ENCODE measurements around the gene SETD3. TPM values are rescaled to one million over a fixed set of nuclear protein-coding genes. Genes with fewer than 3 reads are reported as not detected.

SETD3 gene
- total and polyA plus RNA-seq, 5 donors from 2014 or later = 26.5 to 38.1 (median 35.0) TPM

DNA sequence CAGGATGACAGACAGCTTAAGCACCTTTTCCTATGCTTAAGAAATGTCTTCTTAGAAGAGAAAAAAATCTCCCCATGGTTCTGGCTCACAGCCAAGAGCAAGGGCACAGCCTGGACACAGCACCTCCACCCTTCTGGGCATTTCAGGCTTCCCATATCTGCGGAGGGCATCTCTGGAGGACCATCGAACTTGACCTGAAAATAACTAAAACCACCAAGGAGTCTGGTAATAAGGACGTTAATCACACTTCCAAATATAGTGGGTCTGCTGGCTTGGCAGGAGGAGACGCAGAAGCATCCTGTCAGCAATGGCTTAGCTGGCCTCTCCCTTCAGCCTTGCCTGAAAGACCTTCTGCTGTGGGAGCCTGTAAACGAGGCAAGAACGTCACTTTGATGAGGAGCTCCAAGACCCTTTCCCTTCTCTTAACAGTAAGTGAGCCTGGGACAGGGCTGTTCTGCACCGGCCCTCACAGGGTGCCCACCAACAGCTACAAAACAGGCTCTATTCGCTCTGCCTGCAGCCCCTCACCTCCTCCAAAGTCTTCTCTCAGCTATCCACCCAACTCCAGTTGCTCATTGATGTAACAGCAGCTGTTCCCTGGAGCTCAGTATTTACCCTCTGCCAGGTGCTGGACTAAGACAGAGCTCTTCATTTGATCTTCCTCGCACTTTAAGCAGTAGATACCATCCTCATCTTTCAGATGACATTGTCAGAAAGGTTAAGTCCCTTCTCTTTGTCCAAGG lies 13.2 kb downstream of the SETD3 start:
- no peaks in the 10 kb centered on the region for H3K9me3 ChIP-seq (ENCODE audit: control insufficient read depth in 2 of 2, low read length in 2 of 2)
- peaks cover 29% of the 10 kb centered on the region for H3K36me3 ChIP-seq (ENCODE audit: control insufficient read depth, insufficient read depth, low read length)
- Mint-ChIP-seq H3K4me1 (peaks cover 18 to 36% (median 29%) of the 10 kb centered on the region in 4 donors), H3K27me3 (no peaks in the 10 kb centered on the region), H3K9me3 (no peaks in the 10 kb centered on the region), H3K27ac (no peak overlapping the region), H3K36me3 (peaks cover 19% of the 10 kb centered on the region), H3K4me3 (no peak overlapping the region)
- no peak overlapping the region for H3K4me3 ChIP-seq (ENCODE audit: low read depth, low read length)
- H3K27ac ChIP-seq (ENCODE audit: insufficient read depth, low read length, poor library complexity, severe bottlenecking) = no peak overlapping the region
- DNase-seq (no peak), ATAC-seq (ENCODE audit: low read depth in 2 of 2) (no peak)
- no peaks in the 10 kb centered on the region for H3K27me3 ChIP-seq (ENCODE audit: control insufficient read depth, insufficient read depth, low read length)
- H3K4me1 ChIP-seq (ENCODE audit: control insufficient read depth, insufficient read depth, low read length, poor library complexity, severe bottlenecking) = no peaks in the 10 kb centered on the region

DNA sequence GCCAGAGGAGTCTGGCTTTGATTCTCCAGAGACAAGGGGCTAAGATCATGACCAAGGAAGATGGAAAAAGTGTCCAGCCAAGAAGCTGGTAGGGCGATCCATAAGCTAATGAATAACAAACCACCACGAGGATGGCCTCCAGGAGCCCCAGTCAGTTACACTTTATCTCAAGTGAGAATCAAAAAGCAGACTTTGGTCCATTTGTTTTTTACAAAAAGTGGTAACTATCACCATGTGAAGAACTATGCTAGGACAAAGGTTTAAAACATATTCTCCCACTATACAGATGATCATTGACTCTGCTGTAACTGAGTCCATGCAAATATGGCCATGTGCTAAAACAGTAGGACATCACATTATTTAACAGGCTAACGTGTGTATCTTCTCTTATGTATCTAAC lies 13.9 kb downstream of the SETD3 start:
- peaks cover 36% of the 10 kb centered on the region for H3K36me3 ChIP-seq (ENCODE audit: control insufficient read depth, insufficient read depth, low read length)
- no peaks in the 10 kb centered on the region for H3K9me3 ChIP-seq (ENCODE audit: control insufficient read depth in 2 of 2, low read length in 2 of 2)
- Mint-ChIP-seq H3K4me1 (peaks cover 22 to 40% (median 34%) of the 10 kb centered on the region in 4 donors), H3K27ac (peak overlapping the region in 1 of 3 donors; percentile 60), H3K27me3 (no peaks in the 10 kb centered on the region), H3K9me3 (no peaks in the 10 kb centered on the region), H3K36me3 (peaks cover 26% of the 10 kb centered on the region), H3K4me3 (no peak overlapping the region)
- ATAC-seq (ENCODE audit: low read depth in 2 of 2) (no peak), DNase-seq (no peak)
- H3K4me1 ChIP-seq (ENCODE audit: control insufficient read depth, insufficient read depth, low read length, poor library complexity, severe bottlenecking) = no peaks in the 10 kb centered on the region
- H3K27ac ChIP-seq (ENCODE audit: insufficient read depth, low read length, poor library complexity, severe bottlenecking) = no peak overlapping the region
- H3K4me3 ChIP-seq (ENCODE audit: low read depth, low read length) = no peak overlapping the region
- no peaks in the 10 kb centered on the region for H3K27me3 ChIP-seq (ENCODE audit: control insufficient read depth, insufficient read depth, low read length)

DNA sequence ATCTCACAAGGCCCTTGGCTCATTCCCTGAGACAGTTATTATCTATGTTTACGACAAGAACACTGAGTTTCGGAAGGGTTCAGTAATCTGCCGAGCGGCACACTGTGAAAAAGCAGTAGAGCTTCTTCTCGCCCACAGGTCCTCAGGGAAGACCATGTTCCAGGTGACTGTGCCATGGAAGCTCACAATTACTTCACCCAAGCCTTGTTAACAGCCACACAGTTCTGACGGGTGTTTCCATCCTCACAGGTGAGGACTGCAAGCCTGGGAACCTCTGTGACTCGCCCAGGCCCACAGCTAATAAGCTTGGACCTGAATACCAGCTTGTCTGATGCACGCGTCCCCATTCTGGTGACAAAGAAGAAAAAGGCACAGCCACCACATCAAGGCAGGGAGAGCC lies 15.4 kb downstream of the SETD3 start:
- ATAC-seq (ENCODE audit: low read depth in 2 of 2) = no peak
- no peak for DNase-seq
- Histone ChIP-seq H3K4me3 (ENCODE audit: low read depth, low read length) (no peak overlapping the region), H3K9me3 (ENCODE audit: control insufficient read depth in 2 of 2, low read length in 2 of 2) (no peaks in the 10 kb centered on the region), H3K36me3 (ENCODE audit: control insufficient read depth, insufficient read depth, low read length) (peaks cover 50% of the 10 kb centered on the region), H3K27me3 (ENCODE audit: control insufficient read depth, insufficient read depth, low read length) (no peaks in the 10 kb centered on the region), H3K27ac (ENCODE audit: insufficient read depth, low read length, poor library complexity, severe bottlenecking) (no peak overlapping the region), H3K4me1 (ENCODE audit: control insufficient read depth, insufficient read depth, low read length, poor library complexity, severe bottlenecking) (no peaks in the 10 kb centered on the region)
- Mint-ChIP-seq H3K27me3 (no peaks in the 10 kb centered on the region), H3K36me3 (peaks cover 33% of the 10 kb centered on the region), H3K9me3 (no peaks in the 10 kb centered on the region), H3K4me1 (peaks cover 24 to 40% (median 30%) of the 10 kb centered on the region in 4 donors), H3K27ac (no peak overlapping the region), H3K4me3 (no peak overlapping the region)

DNA sequence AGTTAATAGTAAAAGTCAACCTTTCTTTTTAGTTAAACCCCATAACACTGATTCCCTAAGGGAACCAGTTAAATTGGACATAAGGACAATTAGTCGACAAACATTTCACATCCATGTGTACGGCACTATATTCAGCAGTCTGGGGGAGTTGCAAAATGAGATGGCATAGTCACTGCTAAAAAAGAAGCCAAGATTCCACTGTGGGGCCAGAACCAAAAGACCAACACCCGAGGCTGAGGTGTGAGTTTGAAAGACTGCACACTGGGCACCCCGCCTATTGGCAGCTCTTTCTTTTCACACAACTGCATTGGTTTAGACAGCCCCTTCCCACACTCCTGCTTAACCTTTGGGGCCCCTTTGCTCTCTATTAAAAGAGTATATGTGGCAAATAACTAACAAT lies 16.7 kb downstream of the SETD3 start:
- Histone ChIP-seq H3K4me1 (ENCODE audit: control insufficient read depth, insufficient read depth, low read length, poor library complexity, severe bottlenecking) (no peaks in the 10 kb centered on the region), H3K27ac (ENCODE audit: insufficient read depth, low read length, poor library complexity, severe bottlenecking) (no peak overlapping the region), H3K9me3 (ENCODE audit: control insufficient read depth in 2 of 2, low read length in 2 of 2) (no peaks in the 10 kb centered on the region), H3K36me3 (ENCODE audit: control insufficient read depth, insufficient read depth, low read length) (peaks cover 59% of the 10 kb centered on the region), H3K27me3 (ENCODE audit: control insufficient read depth, insufficient read depth, low read length) (no peaks in the 10 kb centered on the region), H3K4me3 (ENCODE audit: low read depth, low read length) (no peak overlapping the region)
- Mint-ChIP-seq H3K27ac (no peak overlapping the region), H3K4me3 (no peak overlapping the region), H3K9me3 (no peaks in the 10 kb centered on the region), H3K27me3 (no peaks in the 10 kb centered on the region), H3K36me3 (peaks cover 40% of the 10 kb centered on the region), H3K4me1 (peaks cover 21 to 35% (median 28%) of the 10 kb centered on the region in 4 donors)
- no peak for DNase-seq
- no peak for ATAC-seq (ENCODE audit: low read depth in 2 of 2)

DNA sequence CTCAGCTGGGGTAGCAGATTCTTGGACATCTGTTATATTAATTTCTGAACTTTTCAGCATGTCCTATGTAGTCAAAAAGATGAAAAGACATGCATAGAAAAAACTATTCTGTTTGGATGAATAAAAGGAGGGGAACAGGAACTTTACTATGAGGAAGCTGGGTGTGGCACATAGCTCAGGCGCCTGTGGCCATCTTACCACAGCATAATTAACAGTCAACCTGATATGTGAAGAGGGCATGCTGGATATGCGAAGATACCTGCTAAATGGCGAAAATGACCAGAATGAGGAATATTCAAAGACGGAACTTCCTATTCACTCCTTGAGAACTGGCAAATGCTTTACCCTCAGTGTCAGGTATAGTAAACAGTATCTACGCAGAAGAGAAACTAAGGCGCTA lies 18.4 kb downstream of the SETD3 start:
- no peak overlapping the region for H3K4me3 ChIP-seq (ENCODE audit: low read depth, low read length)
- H3K4me1 ChIP-seq (ENCODE audit: control insufficient read depth, insufficient read depth, low read length, poor library complexity, severe bottlenecking) = no peaks in the 10 kb centered on the region
- no peak overlapping the region for H3K27ac ChIP-seq (ENCODE audit: insufficient read depth, low read length, poor library complexity, severe bottlenecking)
- no peaks in the 10 kb centered on the region for H3K9me3 ChIP-seq (ENCODE audit: control insufficient read depth in 2 of 2, low read length in 2 of 2)
- peaks cover 77% of the 10 kb centered on the region for H3K36me3 ChIP-seq (ENCODE audit: control insufficient read depth, insufficient read depth, low read length)
- H3K27me3 Mint-ChIP-seq = no peaks in the 10 kb centered on the region
- no peak overlapping the region for H3K27ac Mint-ChIP-seq
- DNase-seq (no peak), ATAC-seq (ENCODE audit: low read depth in 2 of 2) (no peak)
- peaks cover 47% of the 10 kb centered on the region for H3K36me3 Mint-ChIP-seq
- no peaks in the 10 kb centered on the region for H3K9me3 Mint-ChIP-seq
- H3K27me3 ChIP-seq (ENCODE audit: control insufficient read depth, insufficient read depth, low read length) = no peaks in the 10 kb centered on the region
- H3K4me3 Mint-ChIP-seq = no peak overlapping the region
- peaks cover 4 to 23% (median 19%) of the 10 kb centered on the region in 4 donors for H3K4me1 Mint-ChIP-seq

DNA sequence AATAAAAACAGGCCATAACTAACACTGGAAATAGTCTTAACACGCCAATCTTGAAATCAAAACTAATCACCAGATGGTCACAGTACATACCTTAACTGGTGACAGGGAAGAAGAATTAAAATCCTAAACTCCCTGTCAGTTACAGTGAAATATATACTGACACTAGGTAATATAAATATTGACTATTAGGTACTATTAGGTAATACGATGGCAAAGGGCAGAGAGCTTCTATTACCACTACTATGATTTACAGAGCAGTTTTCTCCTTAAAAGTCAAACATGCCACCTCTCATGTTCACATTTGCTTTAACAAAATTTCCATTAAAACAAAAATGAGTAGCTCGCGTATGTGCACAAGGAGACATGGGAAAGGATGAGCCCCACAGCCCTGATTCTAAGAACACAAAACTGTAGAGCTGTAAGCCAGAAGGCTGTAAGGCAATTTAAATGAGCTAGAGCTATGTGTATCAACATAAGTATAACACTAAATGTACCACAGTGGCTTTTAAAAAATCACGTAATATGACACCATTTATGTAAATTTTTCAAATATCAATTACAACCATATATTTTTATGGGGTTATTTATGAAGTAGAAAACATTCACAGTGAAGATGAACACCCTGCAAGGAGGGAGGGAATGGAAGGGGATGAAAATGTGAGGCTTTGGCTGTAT lies 19.1 kb downstream of the SETD3 start:
- Mint-ChIP-seq H3K4me1 (peaks cover 4 to 23% (median 19%) of the 10 kb centered on the region in 4 donors), H3K27me3 (no peaks in the 10 kb centered on the region), H3K9me3 (no peaks in the 10 kb centered on the region), H3K27ac (no peak overlapping the region), H3K36me3 (peaks cover 53% of the 10 kb centered on the region), H3K4me3 (no peak overlapping the region)
- ATAC-seq (ENCODE audit: low read depth in 2 of 2) (no peak), DNase-seq (no peak)
- Histone ChIP-seq H3K4me3 (ENCODE audit: low read depth, low read length) (no peak overlapping the region), H3K27me3 (ENCODE audit: control insufficient read depth, insufficient read depth, low read length) (no peaks in the 10 kb centered on the region), H3K4me1 (ENCODE audit: control insufficient read depth, insufficient read depth, low read length, poor library complexity, severe bottlenecking) (no peaks in the 10 kb centered on the region), H3K27ac (ENCODE audit: insufficient read depth, low read length, poor library complexity, severe bottlenecking) (no peak overlapping the region), H3K9me3 (ENCODE audit: control insufficient read depth in 2 of 2, low read length in 2 of 2) (no peaks in the 10 kb centered on the region), H3K36me3 (ENCODE audit: control insufficient read depth, insufficient read depth, low read length) (peaks cover 84% of the 10 kb centered on the region)

DNA sequence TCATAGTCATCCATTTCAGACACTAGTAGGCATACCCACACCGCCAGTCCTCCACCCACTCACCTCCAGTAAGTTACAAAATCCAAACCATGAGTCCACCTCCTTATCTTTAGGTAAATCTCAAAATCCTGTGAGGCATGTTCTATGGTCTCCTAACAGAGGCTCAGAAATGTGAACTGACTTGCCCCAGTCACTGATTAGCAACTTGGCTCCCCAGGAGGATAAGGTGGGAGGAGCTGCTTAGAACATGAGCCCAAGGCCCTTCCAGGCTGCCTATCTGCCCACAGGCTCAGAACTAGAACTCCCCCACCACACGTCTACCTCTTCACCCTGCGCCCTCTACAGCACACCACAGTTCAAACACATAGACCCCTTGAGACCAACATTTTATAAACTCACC lies 19.9 kb downstream of the SETD3 start:
- Histone ChIP-seq H3K4me1 (ENCODE audit: control insufficient read depth, insufficient read depth, low read length, poor library complexity, severe bottlenecking) (no peaks in the 10 kb centered on the region), H3K27me3 (ENCODE audit: control insufficient read depth, insufficient read depth, low read length) (no peaks in the 10 kb centered on the region), H3K27ac (ENCODE audit: insufficient read depth, low read length, poor library complexity, severe bottlenecking) (no peak overlapping the region), H3K9me3 (ENCODE audit: control insufficient read depth in 2 of 2, low read length in 2 of 2) (no peaks in the 10 kb centered on the region), H3K4me3 (ENCODE audit: low read depth, low read length) (no peak overlapping the region), H3K36me3 (ENCODE audit: control insufficient read depth, insufficient read depth, low read length) (peaks cover 90% of the 10 kb centered on the region)
- ATAC-seq (ENCODE audit: low read depth in 2 of 2) (no peak), DNase-seq (no peak)
- Mint-ChIP-seq H3K36me3 (peaks cover 49% of the 10 kb centered on the region), H3K27me3 (no peaks in the 10 kb centered on the region), H3K4me1 (peaks cover 4 to 23% (median 19%) of the 10 kb centered on the region in 4 donors), H3K9me3 (no peaks in the 10 kb centered on the region), H3K4me3 (no peak overlapping the region), H3K27ac (peak overlapping the region in 1 of 3 donors; percentile 39)

All from CD4-positive, CD25-positive, alpha-beta regulatory T cell (primary cell).